ENCODE measurements around the gene KIAA0319L.
"Not testable (repeated sequence)": the region's sequence is repeated elsewhere in the genome, so short reads cannot be mapped to it uniquely, and the experiment has no call there.

KIAA0319L gene

DNA sequence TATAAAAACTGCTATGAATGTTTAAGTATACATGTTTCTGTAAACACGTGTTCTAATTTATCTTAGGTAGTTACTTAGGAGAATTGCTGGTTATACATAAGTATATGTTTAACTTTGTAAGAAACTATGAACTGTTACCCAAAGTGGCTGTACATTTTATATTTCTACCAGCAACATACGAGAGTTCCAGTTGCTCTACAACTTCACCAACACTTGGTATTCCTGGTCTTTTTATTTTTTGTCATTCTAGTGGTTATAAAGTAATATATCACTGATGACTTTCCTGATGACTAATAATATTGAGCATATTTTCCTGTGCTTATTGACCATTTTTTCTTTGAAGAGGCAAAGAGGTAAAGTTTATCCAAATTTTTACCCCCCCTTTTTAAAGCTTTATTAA, 76.0 kb downstream of the KIAA0319L start:
- no peak for DNase-seq

DNA sequence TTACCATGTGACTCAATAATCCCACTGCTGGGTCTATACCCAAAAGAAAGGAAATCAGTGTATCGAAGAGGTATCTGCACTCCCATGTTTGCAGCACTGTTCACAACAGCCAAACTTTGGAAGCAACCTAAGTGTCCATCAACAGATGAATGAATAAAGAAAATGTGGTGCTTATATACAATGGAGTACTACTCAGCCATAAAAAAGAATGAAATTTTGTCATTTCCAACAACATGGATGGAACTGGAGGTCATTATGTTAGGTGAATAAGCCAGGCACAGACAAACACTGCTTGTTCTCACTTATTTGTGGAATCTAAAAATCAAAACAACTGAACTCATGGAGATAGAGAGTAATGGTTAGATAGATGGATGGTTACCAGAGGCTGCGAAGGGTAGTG, 79.3 kb downstream of the KIAA0319L start:
- DNase-seq = no peak

DNA sequence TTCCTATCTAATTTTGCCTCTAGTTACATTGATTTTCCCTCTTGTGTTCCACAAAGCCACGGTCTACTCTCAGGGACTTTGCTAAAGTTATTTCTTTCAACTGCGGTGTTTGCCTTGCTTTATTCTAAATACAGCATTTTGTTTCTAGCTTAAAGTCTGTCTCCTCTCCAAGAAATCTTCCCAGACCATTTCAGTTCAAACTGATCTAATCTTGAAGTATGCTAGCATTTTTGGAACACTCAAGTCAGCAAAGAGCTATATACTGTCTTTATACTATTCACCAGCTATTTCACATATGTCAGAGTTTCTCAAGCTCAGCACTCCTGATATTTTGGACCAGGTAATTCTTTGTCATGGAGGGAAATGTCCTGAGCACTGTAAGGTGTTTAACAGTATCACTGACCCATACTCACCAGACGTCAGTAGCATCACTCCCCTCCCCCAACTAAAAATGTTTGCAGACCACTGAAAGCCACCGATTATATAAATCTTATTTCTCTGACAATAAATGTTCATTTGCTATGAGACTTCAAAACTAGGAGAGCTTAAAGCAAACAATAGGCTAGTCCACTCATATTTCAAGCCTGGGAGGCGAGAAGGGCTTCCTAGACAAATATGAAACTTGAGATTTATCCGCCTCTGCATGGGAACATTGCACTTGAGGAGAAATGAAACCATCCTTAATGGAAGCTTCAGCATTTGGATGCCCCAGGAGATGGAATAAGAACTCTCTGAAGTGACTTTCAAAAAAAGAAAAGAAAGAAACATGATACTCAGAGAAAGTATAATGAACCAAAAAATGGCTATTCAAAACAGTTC, 81.1 kb downstream of the KIAA0319L start:
- DNase-seq = no peak

DNA sequence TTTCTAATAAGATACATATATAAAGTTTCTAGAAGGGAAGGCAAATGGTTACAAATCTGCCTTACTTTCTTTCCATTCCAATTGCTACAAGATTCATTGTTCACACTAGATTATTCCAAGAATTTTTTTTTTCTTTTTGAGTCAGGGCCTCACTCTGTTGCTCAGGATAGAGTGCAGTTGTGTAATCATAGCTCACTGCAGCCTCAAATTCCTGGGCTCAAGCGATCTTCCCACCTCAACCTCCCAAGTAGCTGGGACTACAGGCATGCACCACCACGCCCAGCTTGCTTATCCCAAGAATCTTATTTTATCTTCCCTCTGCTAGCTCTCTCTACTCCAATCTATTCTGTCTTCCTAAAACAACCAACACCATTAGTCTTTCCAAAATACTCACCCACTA, 81.8 kb downstream of the KIAA0319L start:
- DNase-seq = no peak

DNA sequence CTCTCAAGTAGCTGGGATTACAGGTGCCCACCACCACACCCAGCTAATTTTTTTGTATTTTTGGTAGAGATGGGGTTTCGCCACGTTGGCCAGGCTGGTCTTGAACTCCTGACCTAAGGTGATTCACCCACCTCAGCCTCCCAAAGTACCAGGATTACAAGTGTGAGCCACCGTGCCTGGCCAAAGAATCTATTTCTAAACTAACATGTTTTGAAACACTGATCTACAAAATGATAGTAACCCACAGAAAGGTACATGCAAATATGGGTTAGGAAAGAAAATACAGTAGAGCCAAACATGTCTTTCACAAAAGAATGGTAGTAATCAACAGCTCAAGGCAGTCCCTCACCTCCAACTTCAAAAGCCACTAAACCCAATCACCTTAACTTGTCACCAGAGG, 84.0 kb downstream of the KIAA0319L start:
- DNase-seq = not testable (repeated sequence)

DNA sequence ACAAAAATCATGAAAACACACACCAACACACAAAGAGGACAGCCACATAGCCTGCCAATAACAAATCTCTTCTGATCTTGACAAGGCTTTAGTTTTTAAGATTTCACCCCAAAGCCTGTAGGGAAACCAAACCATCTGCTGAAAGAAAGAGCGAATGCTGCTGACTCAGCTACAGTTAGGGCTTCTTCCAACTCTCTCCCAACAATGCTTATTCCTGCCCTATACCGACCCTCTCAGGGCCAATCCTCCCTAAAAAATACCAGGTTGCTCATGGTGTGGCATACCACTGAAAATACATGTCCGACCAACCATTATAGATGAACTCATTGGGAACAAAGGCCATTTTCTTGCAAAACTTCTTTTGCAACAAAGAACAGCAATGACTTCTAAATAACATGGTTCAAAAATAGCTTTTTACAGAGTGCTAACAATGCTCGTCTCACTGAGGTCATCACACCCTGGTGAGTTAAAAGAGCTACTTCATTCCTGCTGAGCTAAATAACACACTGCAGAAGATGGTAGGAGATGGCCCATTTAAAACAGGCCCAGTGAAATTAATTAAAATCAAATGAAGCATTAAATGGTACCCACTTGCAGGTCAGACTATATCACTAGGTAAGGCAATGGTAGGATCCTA, 86.1 kb downstream of the KIAA0319L start:
- DNase-seq = no peak

DNA sequence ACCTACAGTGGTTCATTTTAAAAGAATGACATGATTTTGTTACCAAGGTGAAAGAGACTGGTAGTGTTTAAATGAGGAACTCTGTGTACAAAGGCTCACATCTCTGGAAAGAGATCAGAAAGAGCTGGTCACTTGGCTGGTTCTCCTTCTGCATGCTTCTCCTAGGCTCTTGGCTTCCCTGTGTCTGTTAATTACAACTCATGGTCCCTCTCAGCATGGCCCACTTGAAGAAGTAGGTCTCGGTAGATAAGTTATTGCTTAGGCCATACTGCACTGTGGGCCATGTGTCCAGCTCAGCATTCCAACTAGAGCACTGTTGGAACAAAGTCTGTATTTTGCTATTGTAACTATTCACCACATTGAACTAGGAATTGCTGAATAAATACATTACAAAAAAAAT, 91.1 kb downstream of the KIAA0319L start:
- no peak for DNase-seq

DNA sequence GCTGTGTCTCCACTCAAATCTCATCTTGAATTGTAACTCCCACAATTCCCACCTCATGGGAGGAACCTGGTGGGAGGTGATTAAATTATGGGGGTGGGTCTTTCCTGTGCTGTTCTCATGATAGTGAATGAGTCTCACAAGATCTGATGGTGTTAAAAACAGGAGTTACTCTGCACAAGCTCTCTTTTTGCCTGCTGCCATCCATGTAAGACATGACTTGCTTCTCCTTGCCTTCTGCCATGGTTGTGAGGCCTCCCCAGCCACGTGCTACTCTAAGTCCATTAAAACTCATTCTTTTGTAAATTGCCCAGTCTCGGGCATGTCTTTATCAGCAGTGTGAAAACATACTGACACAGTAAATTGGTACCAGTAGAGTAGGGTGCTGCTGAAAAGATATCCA, 93.5 kb downstream of the KIAA0319L start:
- DNase-seq = not testable (repeated sequence)

DNA sequence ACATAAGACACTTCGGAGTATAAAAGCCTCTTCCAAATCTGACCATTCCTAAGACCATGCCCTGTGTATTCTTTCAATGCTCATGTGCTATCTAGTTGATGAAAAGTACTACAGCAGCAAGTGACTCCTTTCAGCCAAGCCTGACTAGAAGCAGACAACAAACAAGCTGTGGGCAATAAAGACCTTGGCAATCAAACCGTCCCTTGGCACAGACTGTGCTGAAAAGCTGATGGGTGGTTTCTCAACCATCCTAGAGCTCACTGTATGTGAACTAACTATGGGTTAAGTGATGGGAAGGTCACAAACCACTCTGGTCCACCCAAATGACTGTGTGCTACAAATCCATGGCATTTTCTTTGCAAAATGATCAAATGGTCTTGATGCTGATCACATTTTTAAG, 94.0 kb downstream of the KIAA0319L start:
- DNase-seq = no peak

DNA sequence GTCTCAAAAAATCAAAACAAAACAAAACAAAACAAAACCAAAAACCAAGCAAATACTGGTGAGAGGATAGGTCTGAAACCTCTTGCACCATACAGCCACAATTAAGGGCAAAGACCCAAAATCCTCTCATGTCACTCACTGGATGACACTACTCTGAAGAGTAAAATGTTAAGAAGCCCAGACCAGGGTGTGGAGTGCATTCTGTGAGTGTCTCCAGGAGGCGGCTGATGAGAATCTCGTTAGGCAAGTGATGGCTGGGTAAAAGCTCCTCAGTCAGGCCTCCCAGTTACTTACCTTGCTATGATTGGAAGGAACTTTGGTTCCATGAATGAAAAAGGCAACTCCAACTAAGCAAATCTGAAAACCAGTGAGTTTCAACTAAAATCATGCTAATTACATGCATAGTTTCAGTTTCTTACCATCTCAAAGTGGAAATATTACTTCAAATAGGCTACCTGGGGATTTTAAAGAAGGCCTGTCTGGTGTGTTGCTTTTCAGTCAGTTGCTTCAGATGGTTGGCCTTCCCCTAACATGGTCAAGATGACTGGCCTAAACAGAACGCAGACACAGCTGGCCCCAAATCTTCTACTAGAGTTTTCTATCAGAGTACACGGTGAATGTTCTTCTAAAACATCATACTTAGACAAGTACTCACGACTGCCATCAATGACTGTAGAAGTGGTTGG, 95.1 kb downstream of the KIAA0319L start:
- no peak for DNase-seq

DNA sequence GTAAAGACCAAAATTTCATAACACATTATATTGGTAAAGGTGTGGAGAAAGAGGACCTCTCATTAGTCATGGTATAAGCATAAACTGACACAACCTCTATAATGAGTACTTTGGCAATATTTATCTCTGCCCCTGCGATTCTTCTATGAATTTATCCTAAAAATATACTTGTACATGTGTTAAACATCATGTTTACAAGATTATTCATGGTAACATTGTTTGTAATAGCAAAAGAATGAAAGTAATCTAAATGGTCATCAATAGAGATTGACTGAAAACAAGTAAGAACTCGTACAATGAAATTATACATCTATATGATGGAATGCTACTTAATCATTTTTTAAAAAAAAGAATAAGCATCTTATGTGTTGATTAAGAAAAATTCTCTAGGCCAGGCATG, 96.4 kb downstream of the KIAA0319L start:
- no peak for DNase-seq

DNA sequence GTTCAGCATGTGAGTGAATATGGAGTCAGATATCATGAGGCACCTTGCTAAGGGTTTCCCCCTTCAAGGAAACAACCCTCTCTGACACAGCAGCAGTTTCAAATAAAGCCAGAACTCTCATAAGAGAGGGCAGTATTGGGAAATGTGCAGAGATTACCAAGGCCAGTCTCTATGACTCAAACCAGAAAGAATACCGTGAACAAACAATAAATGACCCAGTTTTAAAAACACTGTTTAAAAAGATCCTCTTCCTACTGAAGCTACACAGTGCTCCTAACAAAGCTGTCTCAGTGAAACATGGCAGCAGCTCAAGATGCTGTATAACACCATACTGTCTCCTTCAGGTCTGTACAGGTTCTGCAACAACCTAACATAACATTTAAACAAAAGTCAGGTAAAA, 102.6 kb downstream of the KIAA0319L start:
- DNase-seq = no peak

DNA sequence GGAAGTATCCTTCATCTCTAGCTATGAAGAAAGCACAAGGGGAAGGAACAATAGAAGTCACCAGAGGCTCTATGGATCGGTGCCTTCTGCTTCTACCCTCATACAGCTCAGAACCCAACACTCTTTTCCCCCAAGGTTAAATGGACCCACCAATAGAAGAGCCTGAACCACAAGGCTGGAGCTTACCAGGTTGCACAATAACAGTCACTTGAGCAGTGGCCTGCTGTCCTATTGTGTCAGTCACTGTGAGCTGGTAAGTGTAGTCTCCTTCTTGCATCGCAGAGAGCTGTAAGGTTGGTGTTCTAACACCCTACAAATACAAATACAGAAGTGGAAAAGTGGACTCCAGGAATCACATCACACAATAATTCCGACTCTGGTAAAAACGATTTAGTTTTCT, 103.0 kb downstream of the KIAA0319L start:
- no peak for DNase-seq

DNA sequence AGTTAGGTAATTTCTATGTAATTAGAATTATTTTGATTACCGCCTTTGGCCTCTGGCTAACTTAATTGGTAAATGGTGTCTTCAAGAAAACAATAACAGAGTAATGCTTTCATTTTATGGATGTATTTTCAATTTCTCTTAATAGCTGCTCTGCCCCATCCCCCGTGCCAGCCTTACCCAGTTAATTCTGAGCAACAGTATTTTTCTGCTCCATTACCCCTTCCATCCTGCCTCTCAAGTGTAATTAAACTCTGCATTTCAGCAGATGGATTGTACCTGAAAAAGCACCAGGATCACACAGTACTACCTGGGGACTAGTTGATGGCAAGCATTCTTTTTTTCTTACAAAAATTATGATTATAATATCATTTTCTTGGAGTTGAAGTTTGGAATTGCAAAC, 104.2 kb downstream of the KIAA0319L start:
- DNase-seq = no peak

DNA sequence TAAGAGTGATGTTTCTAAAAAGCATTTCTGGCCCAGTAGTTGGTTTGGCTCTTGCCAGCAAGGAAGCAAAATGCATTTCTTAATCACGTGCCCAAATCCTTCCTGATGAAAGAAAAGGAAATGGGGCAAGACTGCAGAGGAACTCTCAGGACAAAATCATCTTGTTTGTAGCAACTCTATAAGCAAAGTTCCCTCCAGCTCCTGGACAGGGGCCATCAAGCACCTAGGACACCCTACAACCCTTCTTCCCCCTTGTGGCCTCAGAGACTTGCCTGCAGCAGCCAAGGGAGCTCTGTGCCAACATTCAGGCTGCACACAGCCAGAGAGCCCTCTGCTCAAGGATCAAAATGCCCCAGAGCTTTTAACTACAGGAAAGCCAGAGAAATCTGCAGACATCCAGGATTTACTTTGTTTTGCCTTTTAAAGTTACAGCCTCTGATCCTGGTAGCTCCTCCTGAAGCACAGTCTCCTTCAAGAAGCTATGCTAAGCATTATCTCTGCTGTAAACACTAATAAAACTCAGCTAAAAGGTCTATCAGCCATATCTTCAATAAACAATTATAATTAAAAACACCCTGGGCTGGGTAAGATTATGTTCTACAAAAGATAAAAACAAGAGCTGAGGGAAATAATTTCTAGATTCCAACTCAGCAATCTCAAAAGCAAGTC, 105.0 kb downstream of the KIAA0319L start:
- no peak for DNase-seq

DNA sequence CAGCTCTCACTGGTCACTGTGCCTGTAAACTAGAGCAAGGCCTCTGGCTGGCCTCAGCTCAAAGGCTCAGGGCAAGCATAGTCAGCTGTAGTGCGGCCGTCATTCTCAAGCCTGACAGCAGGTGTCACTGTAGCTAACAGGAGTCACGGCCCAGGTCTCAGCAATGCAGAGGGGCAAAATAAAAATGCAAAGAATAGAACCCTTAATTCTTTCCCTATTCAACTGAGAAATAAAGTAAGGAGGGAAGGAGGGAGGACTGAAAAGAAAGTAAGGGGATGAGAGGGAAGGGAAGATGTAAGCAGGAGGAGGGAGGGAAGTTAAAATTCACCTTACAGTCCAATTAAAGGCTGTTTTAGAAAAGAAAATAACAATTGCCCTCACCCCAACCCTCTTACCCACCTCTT, 106.1 kb downstream of the KIAA0319L start:
- peak; percentile 67 for DNase-seq

DNA sequence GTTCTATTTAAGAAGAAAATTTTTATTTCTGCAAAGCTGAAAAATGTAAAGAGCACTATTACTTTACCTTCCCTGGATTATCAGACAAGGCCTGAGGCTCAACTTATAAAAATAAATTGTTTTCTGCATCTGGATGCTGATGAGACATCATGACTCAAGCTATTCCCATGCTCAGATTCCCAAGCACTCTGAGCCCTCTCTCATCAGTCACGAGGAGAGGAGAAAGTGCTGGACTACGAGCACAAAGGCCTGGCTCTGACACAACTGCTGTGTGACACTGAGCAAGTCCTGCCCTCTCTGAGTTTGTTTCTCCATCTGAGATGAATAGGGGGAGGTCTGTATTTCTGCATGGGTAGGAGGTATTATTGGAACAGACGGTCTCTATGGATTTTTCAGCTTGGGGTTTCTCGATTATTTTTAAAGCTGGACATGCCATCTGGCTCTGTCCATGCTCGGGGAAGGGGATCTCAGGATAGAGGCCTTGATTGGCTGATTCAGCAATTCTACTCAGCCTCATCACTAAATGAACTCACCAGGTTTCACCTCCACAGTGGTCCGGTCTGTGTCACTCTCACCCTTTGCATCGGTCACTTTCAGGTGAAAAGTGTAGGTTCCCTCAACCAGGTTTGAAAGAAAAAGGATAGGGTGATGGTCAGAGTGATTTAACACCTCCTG, 107.7 kb downstream of the KIAA0319L start:
- no peak for DNase-seq

DNA sequence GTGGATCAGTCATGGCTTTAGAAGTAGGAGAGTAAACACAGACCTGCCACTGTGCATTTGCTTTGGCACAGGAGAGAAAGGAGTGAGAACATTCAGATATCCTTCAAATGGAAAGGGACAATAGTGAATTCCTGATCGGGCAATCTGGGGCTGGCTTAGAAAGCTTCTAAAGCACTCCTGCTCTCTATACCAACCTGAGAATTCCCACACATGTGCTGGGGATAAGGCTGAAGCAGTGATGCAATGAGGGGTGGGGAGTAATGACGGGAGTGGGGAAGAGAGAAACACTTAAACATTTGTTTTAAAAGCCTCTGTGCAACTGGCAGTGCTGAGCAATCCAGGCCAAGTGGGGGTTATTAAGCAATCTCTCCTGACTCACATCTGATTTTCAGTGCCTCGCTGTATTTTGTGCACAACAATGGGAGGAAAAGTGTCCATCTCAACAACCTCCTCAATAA, 108.8 kb downstream of the KIAA0319L start:
- DNase-seq = no peak

DNA sequence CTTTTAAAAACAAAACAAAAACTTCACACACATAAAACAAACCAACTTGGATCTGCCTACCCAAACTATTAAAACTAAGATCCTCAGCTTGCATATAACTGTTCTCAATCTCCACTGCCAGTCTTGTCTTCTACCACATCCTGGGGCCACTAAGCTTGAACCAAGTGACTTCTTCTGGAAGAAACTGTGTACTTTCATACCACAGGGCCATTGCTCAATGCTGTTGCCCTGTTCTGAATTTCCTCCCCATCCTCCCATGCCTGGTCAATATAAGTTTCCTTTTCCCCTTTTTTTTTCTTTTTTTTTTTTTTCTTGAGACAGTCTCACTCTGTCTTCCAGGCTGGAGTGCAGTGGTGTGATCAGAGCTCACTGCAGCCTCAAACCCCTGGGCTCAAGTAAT, 109.9 kb downstream of the KIAA0319L start:
- no peak for DNase-seq

DNA sequence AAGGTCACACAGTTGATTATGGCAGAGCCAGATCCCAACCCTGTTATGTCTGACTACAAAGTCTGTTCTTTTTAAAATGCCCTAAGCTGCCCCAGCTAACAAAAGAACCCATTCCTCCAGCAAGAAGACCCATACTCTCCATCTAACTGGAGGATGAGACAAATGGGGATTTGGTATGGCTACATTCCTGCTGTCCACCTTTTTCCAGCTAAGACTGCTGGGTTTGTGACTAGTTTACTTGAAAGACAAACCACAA, 112.8 kb downstream of the KIAA0319L start:
- no peak for DNase-seq

DNA sequence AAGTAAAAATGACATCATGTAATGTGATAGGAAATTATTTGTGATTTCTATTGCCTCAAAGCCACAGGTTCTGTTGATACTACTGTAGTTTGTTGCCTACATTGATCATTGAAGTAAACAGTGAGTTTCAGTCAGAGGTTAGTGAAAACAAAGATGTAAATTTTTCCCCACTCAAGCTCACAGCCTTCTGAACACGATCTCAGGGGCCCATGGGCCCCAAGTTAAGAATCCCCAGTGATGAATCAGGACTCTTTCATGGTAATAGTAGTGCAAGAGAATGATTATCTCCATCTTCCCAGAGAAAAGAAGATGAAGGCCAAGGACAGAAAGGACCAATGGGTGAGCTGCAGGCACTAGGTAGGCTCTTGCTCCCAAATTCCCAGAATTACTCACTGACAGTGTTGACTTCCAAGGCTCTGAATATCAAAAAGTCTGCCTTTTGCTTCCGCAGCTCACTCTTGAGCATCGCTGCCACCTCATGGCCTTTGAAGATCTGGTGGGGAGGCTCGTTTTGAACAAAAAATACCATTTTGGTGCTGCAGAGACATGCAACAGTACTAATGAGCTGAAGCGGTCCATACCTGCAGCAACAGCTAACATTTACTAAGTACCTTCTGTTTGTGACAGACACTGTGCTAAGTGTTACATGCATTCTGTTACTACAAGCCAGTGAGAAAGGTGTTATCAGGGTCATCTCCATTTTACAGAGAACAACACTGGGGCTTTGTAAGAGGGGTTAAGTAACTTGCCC, 113.3 kb downstream of the KIAA0319L start:
- DNase-seq = no peak

DNA sequence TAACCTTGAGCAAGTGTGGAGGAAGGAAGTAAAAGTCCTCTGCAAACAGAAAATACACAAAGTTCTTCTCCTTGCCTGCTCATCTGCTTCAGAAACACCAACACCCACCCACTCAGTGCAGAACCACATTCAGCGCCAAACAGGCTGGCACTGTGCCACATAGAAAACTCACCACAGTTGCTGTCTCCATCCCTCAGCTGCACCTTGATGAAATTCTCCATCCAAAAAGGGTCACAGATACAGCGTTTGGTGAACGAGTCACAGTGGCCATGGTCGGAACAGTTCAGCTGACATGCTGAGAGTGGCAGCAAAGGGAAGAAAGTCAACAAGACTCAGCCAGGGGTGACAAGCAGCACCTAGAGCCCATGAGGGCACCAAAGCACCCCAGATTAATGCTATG, 114.5 kb downstream of the KIAA0319L start:
- no peak for DNase-seq
